ENCODE results near the gene PCDHGA2. TPM values are rescaled to one million over a fixed set of nuclear protein-coding genes. Genes with fewer than 3 reads are reported as not detected.

PCDHGA2 gene
- total RNA-seq (2011; cell fraction: chromatin; rRNA removed; ENCODE audit: low replicate concordance) = 0.21 and 0.39 TPM in 2 replicates
- total RNA-seq (2011; cell fraction: nucleolus; rRNA removed) = 0.13 and 0.33 TPM in 2 replicates
- total RNA-seq (2011; cell fraction: nucleoplasm; rRNA removed) = 0.23 and 0.29 TPM in 2 replicates
- 0.08 and 0.23 TPM in 2 replicates for total RNA-seq (2014; rRNA removed)
- 0.03 and 0.07 TPM in 2 replicates for total RNA-seq (2014; rRNA removed; fragmentation: Illumina TruSeq; extraction: Trizol)
- 0.07 and 0.08 TPM in 2 replicates for total RNA-seq (2015; rRNA removed; fragmentation: Illumina TruSeq; extraction: Trizol)
- 0.18 and 0.27 TPM in 2 replicates for total RNA-seq (2021)
- polyA plus RNA-seq (2011; rRNA removed) = 0.03 and 0.10 TPM in 2 replicates
- 0.03 and 0.16 TPM in 2 replicates for polyA plus RNA-seq (2011; cell fraction: cytosol; rRNA removed)
- polyA plus RNA-seq (2011; cell fraction: nucleus; rRNA removed) = 0.04 and 0.33 TPM in 2 replicates
- polyA plus RNA-seq (2012) = 0.16 and 0.42 TPM in 2 replicates
- polyA plus RNA-seq (2014; fragmentation: Illumina TruSeq; extraction: Trizol) = 0.12 and 0.15 TPM in 2 replicates
- not detected for polyA plus RNA-seq (2014; fragmentation: Nextera tagmentation; extraction: Ambion mirVana)
- 0.18 and 0.27 TPM in 2 replicates for polyA plus RNA-seq (2014; rRNA removed)
- 0.18 TPM in 1 of 2 replicates, not detected in the other for polyA minus RNA-seq (2011; rRNA and poly(A)+ RNA removed)
- polyA minus RNA-seq (2011; cell fraction: cytosol; rRNA and poly(A)+ RNA removed) = not detected in 2 replicates
- polyA minus RNA-seq (2011; cell fraction: nucleus; rRNA and poly(A)+ RNA removed) = 0.27 TPM in 1 of 2 replicates, not detected in the other
- Bru-seq, nascent RNA = percentile 34 among the genes with signal in this experiment
- BruChase-seq, experiment 1, labeled RNA remaining after a 2-hour chase = percentile 36 among the genes with signal in this experiment
- BruChase-seq, experiment 2, labeled RNA remaining after a 6-hour chase = percentile 46 among the genes with signal in this experiment
- long read RNA-seq, experiment 1, full-length matches to known transcripts = 1 of 1 reads
- long read RNA-seq, experiment 1, partial matches to known transcripts = 0 of 1 reads
- long read RNA-seq, experiment 1, other reads (novel, unspliced or antisense) = 0 of 1 reads
- long read RNA-seq, experiment 2 = 0 reads
- long read RNA-seq, experiment 3 = 0 reads

GRCh38 chr5:141338538-141339306, at the start of gene PCDHGA2:
TSS of gene PCDHGA2 (plus strand) at chr5:141338760.
- DNase-seq (ENCODE audit: extremely low read depth in 1 of 4, low spot score in 3 of 4) (peak; percentile 57 to 67 (median 62)), FAIRE-seq (peak; percentile 40), ATAC-seq (peak; percentile 80)
- TSS peak; percentile 58 for BruUV-seq (replicated peaks)
- Histone ChIP-seq H3K9ac (ENCODE audit: insufficient read depth in 1 of 2, low read depth in 2 of 2, low read length in 2 of 2) (peak within 1 kb of the TSS in 1 of 2 experiments; percentile 78; a peak in 2 of 4 replicates), H3K79me2 (ENCODE audit: control insufficient read depth, insufficient read depth, low read length) (no peaks in the 10 kb centered on the region), H4K20me1 (replicated peaks; ENCODE audit: control insufficient read depth, insufficient read depth, low read length) (no peaks in the 10 kb centered on the region), H3K4me1 (replicated peaks in 1 of 2; ENCODE audit: control insufficient read depth in 2 of 2, insufficient read depth in 2 of 2, low read length in 2 of 2) (peaks cover 0 to 6% of the 10 kb centered on the region in 2 experiments; a peak in 3 of 5 replicates), H3K27me3 (ENCODE audit: control insufficient read depth in 2 of 2, insufficient read depth in 2 of 2, low read length in 2 of 2) (peaks cover 10 to 26% of the 10 kb centered on the region in 2 experiments; a peak in 4 of 5 replicates), H3K27ac (ENCODE audit: extremely low read depth, low read depth, low read length) (no peak within 1 kb of the TSS), H2AFZ (ENCODE audit: low read depth, low read length) (peak within 1 kb of the TSS; percentile 76), H3K4me2 (ENCODE audit: insufficient read depth, low read length) (peak within 1 kb of the TSS; percentile 72), H3K9me1 (ENCODE audit: control insufficient read depth, insufficient read depth, low read length) (no peaks in the 10 kb centered on the region), H3K36me3 (ENCODE audit: control insufficient read depth, insufficient read depth, low read length) (no peaks in the 10 kb centered on the region), H3K4me3 (peak within 1 kb of the TSS; percentile 34), H3K9me3 (replicated peaks; ENCODE audit: control insufficient read depth, insufficient read depth, low read depth, low read length) (no peaks in the 10 kb centered on the region)
- intact Hi-C loops (cut with micrococcal nuclease) (loop anchor here (5.0 kb wide), 1 partner anchor 224 kb away; no protein-coding TSS in a partner anchor), in situ Hi-C loops (cut with MboI) (no loop called here)
- POLR2A ChIA-PET = interaction anchor here (0.8 to 1.3 kb wide), 4 partner anchors 8 to 48 kb away, joined by 3 to 5 read pairs (median 3); partner anchors contain the start of gene TAF7
- CTCF ChIA-PET (ENCODE audit: low intra/inter-chr PET ratio) = interaction anchor here (0.6 to 1.6 kb wide), 6 partner anchors 11 to 226 kb away, joined by 3 to 6 read pairs (median 3); partner anchors contain the start of genes PCDHB14, PCDHGA10 and PCDHGB1
- WGBS (ENCODE audit: insufficient coverage, low coverage, missing lambda C conversion rate) = 9% methylated on average over 26 of the region's 27 CpGs
- TF ChIP-seq PCBP2 (IDR thresholded peaks at IDR 0.05; ENCODE audit: low read depth, low read length, poor library complexity, severe bottlenecking) (no peak), CEBPG (CRISPR knock-in tag; IDR thresholded peaks at IDR 0.05) (no peak), CEBPG (tag; conservative IDR thresholded peaks at IDR 0.05 in 1 of 2, IDR thresholded peaks at IDR 0.05 in 1 of 2) (peak in 1 of 2 experiments; percentile 33; a peak in 1 of 4 replicates), NCOA4 (IDR thresholded peaks at IDR 0.05; ENCODE audit: partially characterized antibody) (no peak), CLOCK (CRISPR knock-in tag; IDR thresholded peaks at IDR 0.05; ENCODE audit: borderline replicate concordance) (no peak), CEBPB (tag; IDR thresholded peaks at IDR 0.05) (peak; percentile 71), L3MBTL2 (IDR thresholded peaks at IDR 0.05) (peak; percentile 30; the same call in 1 of the 2 replicates), ZNF324 (CRISPR knock-in tag; IDR thresholded peaks at IDR 0.05) (no peak), RBM15 (IDR thresholded peaks at IDR 0.05; ENCODE audit: insufficient read depth, low read length) (no peak), HNRNPLL (IDR thresholded peaks at IDR 0.05; ENCODE audit: low read depth, low read length, poor library complexity, severe bottlenecking) (peak; percentile 62), MECOM (CRISPR knock-in tag; IDR thresholded peaks at IDR 0.05) (no peak), MAZ (CRISPR knock-in tag; conservative IDR thresholded peaks at IDR 0.05 in 1 of 2, IDR thresholded peaks at IDR 0.05 in 1 of 2) (0 out of 4 replicates have a peak, but pooled peaks of 1 of the 2 experiments have one; percentile 11), ETV1 (tag; conservative IDR thresholded peaks at IDR 0.05; ENCODE audit: low read depth) (no peak)
